NCI-H460 (cell line): ENCODE measurements around the gene PIK3IP1. TPM values are rescaled to one million over a fixed set of nuclear protein-coding genes. Genes with fewer than 3 reads are reported as not detected.
A peak's percentile ranks its signal among the peaks of the same experiment; 100 is the strongest.
"Not testable (repeated sequence)": the region's sequence is repeated elsewhere in the genome, so short reads cannot be mapped to it uniquely, and the experiment has no call there.

Source experiments
- DNase-seq: peaks from one replicate; pipeline ENCODE4 v3.0.0-alpha.2; 2016; ENCODE audit warnings: low read depth; ENCODE audit errors: extremely low read depth
- total RNA-seq: library from RNA; depleted of rRNA; stranded (reverse); fragments of >200 nt; shearing (Covaris generic); gene quantifications from 2 replicates; pipeline ENCODE4 v1.2.3, GENCODE V29; 2014

The PIK3IP1 gene
- total RNA-seq, 1 experiment from 2014 or later = 0.07 TPM

DNA sequence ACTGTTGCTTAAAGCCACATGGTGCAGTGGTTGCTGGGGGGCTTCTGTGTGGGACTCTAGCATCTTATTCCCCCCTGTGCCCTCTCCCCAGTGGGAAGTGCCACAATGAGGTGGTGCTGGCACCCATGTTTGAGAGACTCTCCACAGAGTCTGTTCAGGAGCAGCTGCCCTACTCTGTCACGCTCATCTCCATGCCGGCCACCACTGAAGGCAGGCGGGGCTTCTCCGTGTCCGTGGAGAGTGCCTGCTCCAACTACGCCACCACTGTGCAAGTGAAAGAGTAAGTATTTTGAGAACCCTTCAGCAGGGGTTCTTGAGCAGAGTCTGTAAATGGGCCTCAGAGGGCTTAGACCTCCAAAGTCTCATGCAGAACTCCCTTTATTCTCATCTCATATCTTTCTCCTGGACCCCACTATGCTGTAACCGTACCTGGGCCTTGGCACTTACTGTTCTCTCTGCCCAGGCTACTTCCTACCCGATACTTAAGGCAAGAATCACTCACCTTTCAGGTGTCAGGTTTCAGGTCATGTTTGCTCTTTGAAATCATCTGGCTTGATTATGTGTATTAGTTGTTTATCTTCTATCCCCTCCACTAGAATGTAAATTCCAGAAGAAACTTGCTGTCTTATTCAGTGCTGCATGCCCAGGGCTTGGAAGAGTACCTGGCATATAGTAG lies 32.4 kb downstream of the PIK3IP1 start:
- no peak for DNase-seq

DNA sequence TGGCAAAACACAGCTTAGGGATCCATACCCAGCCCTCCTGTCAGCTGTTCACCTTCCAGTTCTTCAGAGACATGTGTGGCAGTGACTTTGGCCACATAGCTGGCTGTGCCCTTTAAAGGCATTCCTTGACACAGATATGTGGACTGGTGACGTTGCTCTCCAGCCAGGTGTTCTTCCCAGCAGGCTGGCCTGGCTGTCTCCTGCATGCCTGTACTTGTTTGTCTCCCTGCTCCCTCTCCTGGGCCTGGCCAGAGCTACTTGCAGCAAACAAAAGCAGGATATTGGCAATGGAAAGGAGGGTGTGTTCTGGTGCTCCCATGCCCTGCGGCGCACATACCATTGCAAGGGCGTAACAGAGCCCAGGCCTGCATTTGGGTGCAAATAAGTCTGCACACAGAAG lies 38.3 kb downstream of the PIK3IP1 start:
- no peak for DNase-seq

DNA sequence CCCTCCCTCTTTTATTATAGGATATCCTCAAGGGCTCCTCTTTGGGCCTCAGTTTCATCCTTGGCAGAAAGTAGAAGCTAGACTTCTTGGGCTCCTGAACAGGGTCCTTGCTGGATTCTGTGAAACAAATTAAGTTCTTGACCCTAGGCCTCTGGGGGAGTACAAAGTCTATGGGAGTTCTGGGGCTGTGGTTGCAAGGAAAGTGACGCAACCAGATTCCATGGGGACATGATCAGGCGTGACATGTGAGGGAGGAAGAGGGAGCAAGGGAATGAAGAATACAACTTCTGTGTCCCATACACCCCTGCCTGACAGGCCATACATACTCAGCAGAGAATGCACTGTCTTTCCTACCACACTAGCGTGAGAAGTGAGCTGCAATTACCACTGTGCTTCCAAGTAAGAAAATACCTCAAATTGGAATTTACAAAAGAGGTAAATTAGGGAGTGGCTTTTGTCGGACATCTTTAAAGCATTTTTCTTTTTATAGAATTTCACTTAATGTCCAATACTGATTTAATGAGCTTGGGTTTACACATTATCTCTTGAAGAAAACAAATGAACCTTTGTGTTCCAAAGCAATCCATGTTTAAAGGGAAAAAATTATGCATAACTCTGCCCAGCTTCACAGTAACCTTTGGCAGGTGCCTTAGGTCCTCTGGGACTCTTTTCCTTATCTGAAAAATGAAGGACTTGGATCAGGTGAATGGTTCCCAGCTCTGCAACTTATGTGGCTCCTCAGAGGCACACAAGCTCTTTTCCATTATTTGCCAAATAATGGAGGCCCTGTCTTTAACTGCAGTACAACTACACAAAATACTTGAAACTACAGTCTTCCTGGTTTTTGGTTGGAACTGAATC lies 41.3 kb downstream of the PIK3IP1 start:
- DNase-seq = no peak

DNA sequence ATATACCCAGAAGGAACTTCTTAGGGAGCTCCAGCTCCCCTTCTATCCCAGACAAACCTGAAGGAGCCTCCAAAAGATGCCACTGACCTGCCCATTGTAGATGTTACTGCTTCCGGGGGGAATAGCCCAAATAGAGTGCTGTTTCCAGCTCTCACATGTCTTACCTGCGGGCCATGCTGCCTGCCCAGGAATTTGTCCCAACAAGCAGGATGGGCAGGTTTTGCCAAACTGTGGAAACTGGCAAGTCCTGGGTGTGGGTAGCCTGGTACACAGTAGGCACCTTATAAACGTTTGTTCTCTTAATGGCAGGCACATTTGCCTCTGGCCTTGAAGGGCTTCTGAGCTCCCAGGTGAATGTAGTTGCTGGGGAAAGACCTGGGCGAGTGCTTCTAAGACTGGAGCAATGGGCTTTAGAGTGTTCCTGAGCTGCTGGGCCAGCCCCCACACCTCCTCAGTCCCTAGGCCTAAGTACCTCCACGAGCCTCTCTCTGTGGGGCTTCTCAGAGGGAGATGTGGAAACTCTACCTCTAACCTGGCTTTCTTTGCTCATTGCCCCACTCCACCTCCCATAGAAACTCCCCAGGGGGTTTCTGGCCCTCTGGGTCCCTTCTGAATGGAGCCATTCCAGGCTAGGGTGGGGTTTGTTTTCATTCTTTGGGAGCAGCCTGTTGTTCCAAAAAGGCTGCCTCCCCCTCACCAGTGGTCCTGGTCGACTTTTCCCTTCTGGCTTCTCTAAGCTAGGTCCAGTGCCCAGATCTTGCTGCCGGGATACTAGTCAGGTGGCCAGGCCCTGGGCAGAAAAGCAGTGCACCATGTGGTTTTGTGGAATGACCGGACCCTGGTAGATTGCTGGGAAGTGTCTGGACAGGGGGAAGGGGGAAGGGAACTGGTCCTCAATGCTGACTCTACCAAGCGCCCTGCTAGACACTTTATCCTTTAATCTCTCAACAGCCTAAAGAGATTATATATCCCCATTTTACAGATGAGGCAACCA lies 43.0 kb downstream of the PIK3IP1 start:
- DNase-seq = no peak

DNA sequence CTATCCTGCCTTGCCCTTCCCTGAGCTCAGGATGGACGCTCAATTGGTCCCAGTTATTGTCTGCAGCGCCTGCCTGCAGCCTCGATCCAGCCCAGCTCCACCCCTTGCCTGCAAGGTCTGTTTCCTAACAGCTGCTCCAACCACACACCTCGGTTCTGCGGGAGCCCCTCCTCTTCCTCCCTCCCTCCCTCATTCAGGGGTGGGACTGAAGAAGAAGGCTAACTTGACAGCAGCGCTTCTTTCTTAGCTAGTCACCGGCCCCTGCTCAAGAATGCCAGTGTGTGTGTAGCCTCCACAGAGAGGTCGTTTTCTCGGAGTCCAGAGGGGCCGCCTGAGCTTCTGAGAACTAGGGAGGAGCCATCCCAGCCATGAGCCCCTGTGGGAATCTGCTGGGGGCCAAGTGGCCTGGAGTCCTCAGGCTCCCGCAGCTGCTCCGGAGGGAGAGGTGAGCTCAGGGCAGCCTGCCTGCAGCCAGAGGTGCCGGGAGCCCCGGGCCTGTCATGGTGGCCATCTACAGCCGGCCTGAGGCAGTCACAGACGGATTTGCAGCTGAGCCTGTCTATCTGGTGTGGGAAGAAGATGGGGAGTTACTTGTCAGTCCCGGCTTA lies 44.0 kb downstream of the PIK3IP1 start:
- no peak for DNase-seq

DNA sequence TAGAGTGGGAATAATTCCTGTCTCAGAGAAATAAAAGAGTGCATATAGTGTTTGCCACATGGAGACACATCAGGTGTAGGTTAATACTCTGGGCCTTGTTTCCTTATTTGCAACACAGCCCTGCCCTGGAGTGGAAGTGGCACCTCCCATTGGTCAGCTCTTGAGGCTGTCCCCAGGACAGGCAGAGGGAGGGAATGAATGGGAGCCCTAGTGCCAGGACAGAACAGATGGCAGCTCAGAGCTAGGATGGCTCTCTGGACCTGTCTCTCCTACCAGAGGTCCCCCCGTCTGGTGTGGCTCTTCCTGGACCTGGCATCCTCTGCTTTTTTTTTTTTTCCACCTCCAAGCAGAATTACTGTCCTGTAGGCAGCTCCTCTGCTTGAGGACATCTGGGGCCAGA lies 44.6 kb downstream of the PIK3IP1 start:
- DNase-seq = no peak

DNA sequence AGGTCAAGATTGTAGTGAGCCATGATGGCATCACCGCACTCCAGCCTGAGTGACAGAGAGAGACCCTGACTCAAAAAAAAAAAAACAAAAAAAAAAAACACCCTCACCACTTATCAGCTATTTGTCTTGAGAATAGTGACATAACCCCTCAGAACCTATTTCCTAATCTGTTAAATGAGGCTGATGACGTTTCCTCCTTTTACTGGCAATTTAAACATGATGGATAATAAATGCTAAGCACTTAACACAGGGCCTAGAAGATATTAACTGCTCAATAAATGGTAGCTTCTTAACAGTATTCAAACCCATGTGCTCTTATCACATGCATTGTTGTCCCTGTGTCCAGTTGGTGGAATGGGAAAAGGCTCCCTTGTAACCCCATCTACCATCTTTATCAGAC lies 45.6 kb downstream of the PIK3IP1 start:
- DNase-seq = no peak

DNA sequence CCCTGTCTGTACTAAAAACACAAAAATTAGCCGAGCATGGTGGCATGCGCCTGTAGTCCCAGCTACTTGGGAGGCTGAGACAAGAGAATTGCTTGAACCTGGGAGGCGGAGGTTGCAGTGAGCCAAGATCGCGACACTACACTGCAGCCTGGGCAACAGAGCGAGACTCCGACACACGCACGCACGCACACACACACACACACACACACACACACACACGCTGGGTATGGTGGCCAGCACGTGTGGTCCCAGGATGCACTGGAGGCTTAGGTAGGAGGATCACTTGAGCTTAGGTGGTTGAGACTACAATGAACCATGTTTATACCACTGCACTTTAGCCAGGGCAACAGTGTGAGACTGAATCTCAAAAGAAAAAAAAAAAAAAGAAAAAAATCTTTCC lies 46.3 kb downstream of the PIK3IP1 start:
- DNase-seq = not testable (repeated sequence)

DNA sequence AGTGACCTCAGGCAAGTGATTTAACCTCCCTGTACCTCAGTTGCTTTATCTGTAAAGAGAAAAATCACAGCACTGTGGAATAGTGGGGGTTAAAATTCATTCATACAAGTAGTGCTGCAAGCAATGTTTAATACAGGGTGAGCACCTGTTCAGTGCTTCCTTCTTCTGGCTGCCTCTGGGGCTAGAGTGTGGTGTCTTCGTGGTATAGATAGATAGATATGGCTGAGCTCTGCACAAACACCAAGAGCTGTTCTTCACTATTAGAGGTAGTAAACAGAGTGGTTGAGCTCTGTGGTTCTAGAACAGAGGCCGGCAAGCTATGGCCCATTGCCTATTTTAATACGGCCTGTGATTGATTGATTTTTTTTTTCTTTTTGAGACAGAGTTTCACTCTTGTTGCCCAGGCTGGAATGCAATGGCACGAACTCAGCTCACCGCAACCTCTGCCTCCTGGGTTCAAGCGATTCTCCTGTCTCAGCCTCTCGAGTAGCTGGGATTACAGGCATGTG lies 47.3 kb downstream of the PIK3IP1 start:
- DNase-seq = no peak

DNA sequence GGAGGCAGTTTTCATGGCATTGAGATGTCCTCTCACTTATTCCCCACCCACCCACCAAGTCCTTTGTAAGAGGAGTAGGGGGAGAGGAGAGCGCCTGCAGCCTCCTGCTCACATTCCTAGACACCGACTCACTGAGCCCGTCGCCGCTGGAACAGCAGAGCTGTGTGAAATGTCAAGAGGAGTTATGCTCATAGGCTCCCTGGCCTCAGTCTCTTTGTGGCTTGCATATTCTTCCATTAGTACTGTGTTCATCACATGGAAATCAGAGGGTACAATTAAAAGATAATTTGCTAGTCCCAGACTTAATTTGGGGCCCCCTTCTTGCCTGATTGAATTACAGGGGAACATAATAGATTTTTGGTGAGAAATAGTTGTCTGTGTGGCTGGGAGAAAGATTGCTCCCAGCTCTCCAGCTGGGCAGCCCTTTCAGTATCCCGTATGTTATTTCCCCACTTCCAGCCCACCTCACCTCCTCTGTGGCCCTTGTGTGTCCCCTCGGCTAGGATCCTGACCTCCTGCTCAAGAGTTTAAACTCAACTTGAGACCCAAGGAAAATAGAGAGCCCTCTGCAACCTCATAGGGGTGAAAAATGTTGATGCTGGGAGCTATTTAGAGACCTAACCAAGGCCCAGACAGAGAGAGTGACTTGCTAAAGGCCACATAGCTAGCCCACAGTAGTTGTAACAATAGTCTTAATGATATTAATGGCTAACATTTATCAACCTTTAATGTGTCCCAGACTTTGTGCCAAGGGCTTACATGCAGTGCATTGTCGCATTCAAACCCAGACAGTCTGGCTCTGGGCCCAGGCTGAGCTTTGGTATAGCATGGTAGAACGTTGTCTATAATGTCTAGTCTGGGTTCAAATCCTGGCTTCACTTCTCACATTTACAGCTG lies 48.0 kb downstream of the PIK3IP1 start:
- peak; percentile 26 for DNase-seq

DNA sequence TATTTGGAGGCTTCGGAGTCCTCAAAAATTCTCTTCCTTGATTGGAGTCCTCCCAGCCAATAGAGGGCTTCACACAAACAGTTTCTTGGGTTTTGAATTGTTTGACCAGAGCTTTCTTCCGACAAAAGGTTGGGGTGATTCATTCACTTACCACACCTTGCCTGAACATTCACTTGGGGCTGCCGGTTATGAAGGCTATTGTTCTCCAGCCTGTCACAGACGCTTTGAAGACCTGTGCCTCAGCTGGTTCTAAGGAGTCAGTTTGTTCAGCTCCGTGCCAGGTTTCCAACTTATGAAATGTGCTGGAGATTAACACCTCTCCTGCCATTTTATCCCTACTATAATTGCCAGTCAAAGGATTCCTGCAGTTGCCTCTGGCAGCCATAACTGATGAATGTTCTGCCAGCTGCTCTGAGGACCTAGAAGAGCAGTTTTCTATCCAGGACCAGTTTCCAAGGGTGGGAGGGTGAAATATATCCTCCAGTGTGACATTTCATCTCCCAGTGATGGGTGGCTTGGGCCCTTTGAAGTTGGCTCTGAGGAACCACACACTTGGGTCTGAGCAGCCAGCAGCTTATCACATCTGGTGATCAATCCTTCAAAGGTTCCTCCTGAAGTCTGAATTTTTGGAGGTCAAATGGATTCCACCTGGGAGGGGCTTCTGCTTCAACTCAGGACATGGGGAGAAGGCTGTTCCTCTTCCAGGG lies 48.8 kb downstream of the PIK3IP1 start:
- no peak for DNase-seq

DNA sequence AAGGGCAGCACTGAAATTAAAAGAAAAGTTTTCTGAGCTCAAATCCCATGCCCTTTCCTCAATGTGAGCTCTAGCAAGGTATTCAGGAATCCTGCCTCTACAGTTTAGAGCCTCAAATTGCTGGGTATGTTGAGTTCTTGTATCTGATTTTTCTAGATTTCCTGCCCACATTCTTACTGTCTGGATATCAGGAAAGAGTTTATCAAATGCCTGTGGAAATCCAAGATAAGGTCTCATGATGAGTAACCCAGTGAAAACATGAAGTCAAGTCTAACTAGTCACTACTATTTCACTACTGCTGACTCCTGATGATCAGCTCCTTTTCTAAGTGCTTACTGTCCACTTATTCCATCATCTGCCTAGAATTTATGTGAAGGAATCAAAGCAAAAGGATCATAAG lies 50.4 kb downstream of the PIK3IP1 start:
- DNase-seq = no peak

DNA sequence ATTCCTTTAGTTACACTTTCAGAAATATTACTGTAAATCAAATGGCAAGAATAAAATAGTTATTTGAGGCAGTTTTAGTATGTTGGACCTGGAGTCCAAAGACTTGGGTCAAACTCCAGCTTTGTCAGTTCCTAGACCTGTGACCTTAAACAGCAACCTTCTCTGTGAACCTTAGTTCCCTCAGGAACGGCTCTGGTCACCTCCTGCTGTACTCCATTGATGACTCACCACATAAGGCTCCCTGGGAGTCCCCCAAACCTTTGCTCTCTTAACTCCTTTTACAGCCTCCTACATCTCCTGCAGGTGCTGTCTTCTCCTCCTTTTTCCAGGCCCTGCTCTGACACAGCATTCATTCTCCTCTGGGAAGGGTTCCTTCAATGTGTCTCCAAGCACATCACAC lies 51.1 kb downstream of the PIK3IP1 start:
- DNase-seq = no peak

DNA sequence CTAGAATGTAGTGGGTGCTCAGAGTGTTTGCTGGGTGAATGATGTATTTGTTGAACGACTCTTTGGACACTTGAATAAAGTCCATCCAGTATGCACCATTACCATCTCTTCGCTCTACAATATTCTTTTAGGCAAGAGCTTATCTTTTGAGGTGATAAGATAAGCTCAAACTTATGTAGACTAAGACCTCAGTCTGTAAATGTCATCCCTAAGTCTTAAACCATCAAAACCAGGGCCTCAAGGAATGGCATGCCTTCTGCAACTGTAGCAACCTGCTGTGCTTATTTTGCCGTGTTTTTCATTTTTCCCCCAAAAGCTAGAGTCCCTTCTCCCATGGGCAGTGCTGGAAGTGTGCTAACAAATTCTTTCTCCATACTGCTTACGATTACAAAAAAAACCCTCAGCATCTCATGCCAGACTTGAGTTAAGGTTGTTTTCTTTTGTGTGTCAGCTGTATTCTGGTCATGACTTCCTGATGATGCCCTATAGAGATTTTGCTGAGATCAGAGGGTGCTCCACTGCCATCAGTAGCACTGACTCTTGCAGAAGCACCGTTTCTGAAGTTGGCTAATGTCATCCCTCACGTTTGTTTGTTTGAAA lies 52.4 kb downstream of the PIK3IP1 start:
- DNase-seq = no peak

DNA sequence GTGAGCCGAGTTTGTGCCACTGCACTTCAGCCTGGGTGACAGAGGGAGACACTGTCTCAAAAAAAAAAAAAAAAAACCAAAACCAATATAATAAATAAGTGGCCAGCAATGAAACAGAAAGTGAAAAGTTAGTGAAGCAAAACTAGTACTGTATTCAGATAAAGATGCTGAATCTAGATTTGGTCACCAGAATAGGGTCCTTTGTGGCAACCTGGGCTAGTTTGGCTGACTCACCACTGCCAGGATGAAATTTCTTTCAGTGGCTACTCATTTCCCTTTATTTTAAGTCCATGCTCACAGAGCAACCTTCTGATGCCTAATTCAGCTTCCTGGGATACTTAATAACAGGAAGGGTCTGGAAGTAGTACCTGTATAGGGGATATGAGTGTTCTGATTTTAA lies 54.2 kb downstream of the PIK3IP1 start:
- no peak for DNase-seq

DNA sequence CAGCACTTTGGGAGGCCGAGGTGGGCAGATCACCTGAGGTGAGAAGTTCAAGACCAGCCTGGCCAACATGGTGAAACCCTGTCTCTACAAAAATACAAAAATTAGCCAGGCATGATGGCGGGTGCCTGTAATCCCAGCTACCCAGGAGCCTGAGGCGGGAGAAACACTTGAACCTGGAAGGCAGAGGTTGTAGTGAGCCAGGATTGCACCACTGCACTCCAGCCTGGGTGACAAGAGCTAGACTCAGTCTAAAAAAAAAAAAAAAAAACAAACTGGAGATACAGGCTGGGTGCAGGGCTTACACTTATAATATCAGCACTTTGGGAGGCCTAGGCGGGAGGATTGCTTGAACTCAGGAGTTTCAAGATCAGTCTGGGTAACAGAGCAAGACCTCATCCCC lies 56.2 kb downstream of the PIK3IP1 start:
- DNase-seq = not testable (repeated sequence)

DNA sequence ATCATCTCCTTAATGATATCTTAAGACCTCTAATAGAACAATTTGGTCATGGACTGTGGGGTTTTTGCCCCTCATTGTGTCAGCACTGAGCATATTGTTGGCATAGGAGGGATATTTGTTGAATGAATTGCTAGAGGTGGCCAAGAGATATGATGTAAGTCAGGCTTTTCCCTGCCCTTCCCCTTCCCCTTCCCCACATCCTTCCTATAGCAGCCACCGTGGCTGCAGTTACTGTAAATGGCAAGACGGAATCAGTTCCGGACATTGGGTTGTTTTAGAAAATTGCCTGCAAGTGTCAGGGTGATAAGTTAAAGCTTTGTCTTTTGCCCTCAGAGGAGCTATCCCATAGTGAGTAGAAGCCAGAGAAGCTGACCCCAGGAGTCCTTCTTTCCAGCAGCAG lies 57.2 kb downstream of the PIK3IP1 start:
- DNase-seq = no peak

DNA sequence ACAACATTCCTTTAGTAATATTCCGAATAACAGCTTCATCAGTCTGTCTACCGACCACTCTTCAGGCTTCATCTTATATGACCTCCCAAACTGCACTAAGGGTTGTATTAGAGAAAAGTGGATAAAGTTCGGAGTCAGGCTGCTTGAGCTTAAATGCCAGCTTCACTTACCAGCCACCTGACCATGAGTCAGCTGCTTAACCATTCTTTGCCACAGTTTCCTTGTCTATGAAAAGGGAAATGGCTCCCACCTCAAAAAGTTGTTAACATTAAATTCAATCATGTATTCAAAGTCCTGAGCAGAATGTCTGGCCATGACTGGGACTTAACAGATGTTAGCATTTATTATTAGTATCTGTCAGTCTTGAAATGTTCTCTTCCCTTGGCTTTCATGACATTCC lies 59.3 kb downstream of the PIK3IP1 start:
- DNase-seq = no peak
